ENCODE measurements around the gene CDKL4. TPM values are rescaled to one million over a fixed set of nuclear protein-coding genes. Genes with fewer than 3 reads are reported as not detected.
"Not testable (repeated sequence)": the region's sequence is repeated elsewhere in the genome, so short reads cannot be mapped to it uniquely, and the experiment has no call there.

The CDKL4 gene
- total RNA-seq, 1 donor from 2014 or later: 2.0 TPM

DNA sequence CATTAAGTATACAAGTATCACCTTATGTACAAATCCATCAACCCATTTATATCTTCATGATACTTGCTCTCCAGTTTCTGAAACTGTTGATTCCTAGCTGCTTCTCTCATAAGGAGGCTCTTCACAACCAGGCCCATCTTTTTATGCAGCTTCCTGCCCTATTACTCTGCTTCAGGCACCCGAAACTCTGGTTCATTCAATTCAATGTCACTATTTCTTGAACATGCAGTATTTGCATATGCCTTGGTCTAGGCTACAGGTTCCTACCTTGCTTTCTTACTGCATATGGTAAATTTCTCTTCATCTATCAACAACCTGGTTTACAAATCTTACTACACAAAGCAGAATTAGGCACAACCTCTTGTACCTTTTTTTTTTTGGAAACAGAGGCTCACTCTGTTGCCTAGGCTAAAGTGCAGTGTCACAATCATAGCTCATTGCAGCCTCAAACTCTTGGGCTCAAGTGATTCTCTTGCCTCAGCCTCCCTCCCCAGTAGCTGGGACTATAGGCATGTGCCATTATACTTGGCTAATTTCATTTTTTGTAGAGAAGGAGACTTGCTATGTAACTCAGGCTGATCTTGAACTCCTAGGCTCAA lies 2.7 kb upstream of the CDKL4 start:
- Mint-ChIP-seq H3K9me3 (ENCODE audit: low read depth) (peaks cover 17% of the 10 kb centered on the region), H3K36me3 (ENCODE audit: insufficient read depth) (peaks cover 23% of the 10 kb centered on the region)

DNA sequence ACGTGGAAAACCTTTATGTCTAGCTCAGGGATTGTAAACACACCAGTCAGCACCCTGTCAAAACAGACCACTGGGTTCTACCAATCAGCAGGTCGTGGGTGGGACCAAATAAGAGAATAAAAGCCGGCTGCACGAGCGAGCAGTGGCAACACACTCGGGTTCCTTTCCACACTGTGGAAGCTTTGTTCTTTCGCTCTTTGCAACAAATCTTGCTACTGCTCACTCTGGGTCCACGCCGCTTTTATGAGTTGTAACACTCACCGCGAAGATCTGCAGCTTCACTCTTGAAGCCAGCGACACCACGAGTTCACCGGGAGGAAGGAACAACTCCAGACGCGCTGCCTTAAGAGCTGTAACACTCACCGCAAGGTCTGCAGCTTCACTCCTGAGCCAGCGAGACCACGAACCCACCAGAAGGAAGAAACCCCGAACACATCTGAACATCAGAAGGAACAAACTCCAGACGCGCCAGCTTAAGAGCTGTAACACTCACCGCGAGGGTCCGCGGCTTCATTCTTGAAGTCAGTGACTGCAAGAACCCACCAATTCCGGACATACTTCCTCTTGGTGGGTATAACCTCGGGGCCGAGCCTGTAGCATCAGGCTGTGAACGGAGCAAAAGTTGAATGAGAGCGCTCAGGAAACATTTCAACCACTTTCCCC lies 1.3 kb upstream of the CDKL4 start:
- not testable (repeated sequence) for H3K4me1 Mint-ChIP-seq (ENCODE audit: low read depth); H3K27me3 Mint-ChIP-seq; DNase-seq (ENCODE audit: low spot score, unreplicated experiment); H3K4me3 Mint-ChIP-seq (ENCODE audit: low read depth); H3K9me3 Mint-ChIP-seq (ENCODE audit: low read depth)
- peak overlapping the region; percentile 47 for H3K27ac Mint-ChIP-seq
- peaks cover 11% of the 10 kb centered on the region for H3K36me3 Mint-ChIP-seq (ENCODE audit: insufficient read depth)

More for the DNA sequence above, 2.7 kb upstream of the CDKL4 start:
- no peak for DNase-seq (ENCODE audit: low spot score, unreplicated experiment)
- H3K27ac Mint-ChIP-seq: no peak overlapping the region
- H3K27me3 Mint-ChIP-seq: no peaks in the 10 kb centered on the region
- TF ChIP-seq CTCF (IDR thresholded peaks at IDR 0.05; ENCODE audit: unreplicated experiment): no peak
- no peak overlapping the region for H3K4me3 Mint-ChIP-seq (ENCODE audit: low read depth)
- peaks cover 3% of the 10 kb centered on the region for H3K4me1 Mint-ChIP-seq (ENCODE audit: low read depth)

DNA sequence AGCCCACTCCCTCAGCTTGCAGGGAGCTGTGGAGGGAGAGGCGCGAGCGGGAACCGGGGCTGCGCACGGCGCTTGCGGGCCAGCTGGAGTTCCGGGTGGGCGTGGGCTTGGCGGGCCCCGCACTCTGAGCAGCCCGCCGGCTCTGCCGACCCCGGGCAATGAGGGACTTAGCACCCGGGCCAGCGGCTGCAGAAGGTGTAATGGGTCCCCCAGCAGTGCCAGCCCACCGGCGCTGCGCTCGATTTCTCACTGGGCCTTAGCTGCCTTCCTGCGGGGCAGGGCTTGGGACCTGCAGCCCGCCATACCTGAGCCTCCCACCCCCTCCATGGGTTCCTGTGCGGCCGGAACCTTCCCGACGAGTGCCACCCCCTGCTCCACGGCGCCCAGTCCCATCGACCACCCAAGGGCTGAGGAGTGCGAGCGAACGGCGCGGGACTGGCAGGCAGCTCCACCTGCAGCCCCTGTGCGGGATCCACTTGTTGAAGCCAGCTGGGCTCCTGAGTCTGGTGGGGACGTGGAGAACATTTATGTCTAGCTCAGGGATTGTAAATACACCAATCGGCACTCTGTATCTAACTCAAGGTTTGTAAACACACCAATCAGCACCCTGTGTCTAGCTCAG lies 582 bp upstream of the CDKL4 start:
- not testable (repeated sequence) for H3K4me3 Mint-ChIP-seq (ENCODE audit: low read depth); DNase-seq (ENCODE audit: low spot score, unreplicated experiment); H3K4me1 Mint-ChIP-seq (ENCODE audit: low read depth); H3K27ac Mint-ChIP-seq; H3K27me3 Mint-ChIP-seq; H3K9me3 Mint-ChIP-seq (ENCODE audit: low read depth)
- H3K36me3 Mint-ChIP-seq (ENCODE audit: insufficient read depth): peaks cover 11% of the 10 kb centered on the region

- H3K27ac Mint-ChIP-seq: no peak overlapping the region
- H3K9me3 Mint-ChIP-seq (ENCODE audit: low read depth): peaks cover 17% of the 10 kb centered on the region
- H3K36me3 Mint-ChIP-seq (ENCODE audit: insufficient read depth): peaks cover 11% of the 10 kb centered on the region
- no peak overlapping the region for H3K4me3 Mint-ChIP-seq (ENCODE audit: low read depth)
- no peak for TF ChIP-seq CTCF (IDR thresholded peaks at IDR 0.05; ENCODE audit: unreplicated experiment)
- no peaks in the 10 kb centered on the region for H3K27me3 Mint-ChIP-seq
- peaks cover 3% of the 10 kb centered on the region for H3K4me1 Mint-ChIP-seq (ENCODE audit: low read depth)
- DNase-seq (ENCODE audit: low spot score, unreplicated experiment): no peak
These were observed 2.2 kb downstream of the CDKL4 start for GRCh38 chr2:39241588-39241987.

GRCh38 chr2:39240758-39241157 lies 3.0 kb downstream of the CDKL4 start:
- Mint-ChIP-seq H3K27ac (no peak overlapping the region), H3K27me3 (no peaks in the 10 kb centered on the region), H3K4me3 (ENCODE audit: low read depth) (no peak overlapping the region), H3K9me3 (ENCODE audit: low read depth) (peaks cover 26% of the 10 kb centered on the region), H3K36me3 (ENCODE audit: insufficient read depth) (peaks cover 17% of the 10 kb centered on the region), H3K4me1 (ENCODE audit: low read depth) (peaks cover 3% of the 10 kb centered on the region)
- no peak for DNase-seq (ENCODE audit: low spot score, unreplicated experiment)
- no peak for TF ChIP-seq CTCF (IDR thresholded peaks at IDR 0.05; ENCODE audit: unreplicated experiment)

GRCh38 chr2:39234754-39235153 lies 9.0 kb downstream of the CDKL4 start:
- H3K9me3 Mint-ChIP-seq (ENCODE audit: low read depth): peaks cover 22% of the 10 kb centered on the region
- DNase-seq (ENCODE audit: low spot score, unreplicated experiment): no peak
- TF ChIP-seq CTCF (IDR thresholded peaks at IDR 0.05; ENCODE audit: unreplicated experiment): no peak
- H3K4me3 Mint-ChIP-seq (ENCODE audit: low read depth): no peak overlapping the region
- H3K36me3 Mint-ChIP-seq (ENCODE audit: insufficient read depth): peaks cover 10% of the 10 kb centered on the region
- no peak overlapping the region for H3K27ac Mint-ChIP-seq
- no peaks in the 10 kb centered on the region for H3K27me3 Mint-ChIP-seq
- peaks cover under 1% of the 10 kb centered on the region for H3K4me1 Mint-ChIP-seq (ENCODE audit: low read depth)

All from progenitor cell of endocrine pancreas (in vitro differentiated cells).